ENCODE results near the gene FXR1.
A peak's percentile ranks its signal among the peaks of the same experiment; 100 is the strongest.
"Not testable (repeated sequence)": the region's sequence is repeated elsewhere in the genome, so short reads cannot be mapped to it uniquely, and the experiment has no call there.

Gene FXR1

DNA sequence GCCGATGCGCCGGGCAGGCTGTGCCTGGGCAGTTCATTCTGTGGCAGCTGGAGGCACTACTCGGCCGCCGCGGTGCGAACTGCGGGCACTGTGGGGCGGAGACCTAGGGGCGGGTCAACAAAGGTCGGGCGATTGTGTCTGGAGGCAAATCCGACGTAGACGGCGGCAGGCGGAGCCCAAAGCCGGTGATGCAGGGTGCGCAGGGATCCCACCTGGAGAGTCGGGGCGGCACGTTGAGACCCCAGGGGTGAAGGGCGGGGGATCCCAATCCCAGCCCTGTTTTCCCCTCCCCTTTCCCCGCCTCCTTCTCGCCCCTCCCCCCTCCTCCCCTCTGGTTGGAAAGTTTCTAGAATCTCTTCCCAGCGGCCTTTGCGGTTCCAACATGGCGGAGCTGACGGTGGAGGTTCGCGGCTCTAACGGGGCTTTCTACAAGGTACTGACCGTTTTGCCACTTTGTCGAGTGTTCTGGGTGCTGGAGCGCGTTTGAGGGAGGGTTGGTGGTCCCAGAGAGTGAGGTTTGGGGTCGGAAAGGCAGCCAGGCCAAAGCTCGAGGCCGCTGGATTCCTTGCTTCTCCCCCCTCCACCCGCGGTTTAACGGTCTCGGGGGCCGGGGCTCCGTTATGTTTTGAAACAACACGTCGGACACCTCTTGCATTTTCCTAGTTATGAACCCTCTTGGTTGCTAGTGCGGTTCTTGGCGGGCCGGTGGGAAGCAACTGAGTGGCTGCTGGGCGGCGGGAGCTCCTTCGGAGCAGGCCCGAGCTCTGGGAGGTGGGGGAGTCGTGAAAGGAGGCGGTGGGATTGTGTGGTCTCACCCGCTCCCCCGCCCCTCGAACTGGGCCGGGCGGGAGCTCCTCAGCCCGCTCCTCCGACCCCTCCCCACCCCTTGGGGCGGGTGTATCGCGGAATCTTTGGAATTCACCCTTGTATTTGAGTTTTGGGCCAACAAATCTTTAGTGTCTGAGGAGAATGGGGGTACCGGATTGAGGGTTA lies at the start of gene FXR1:
TSS of gene FXR1 (plus strand) at position 367 of the 993 bp plus-strand sequence. CDS start at position 383, 16 bp downstream.
- peak; percentile 90 for DNase-seq (ENCODE audit: low spot score)

DNA sequence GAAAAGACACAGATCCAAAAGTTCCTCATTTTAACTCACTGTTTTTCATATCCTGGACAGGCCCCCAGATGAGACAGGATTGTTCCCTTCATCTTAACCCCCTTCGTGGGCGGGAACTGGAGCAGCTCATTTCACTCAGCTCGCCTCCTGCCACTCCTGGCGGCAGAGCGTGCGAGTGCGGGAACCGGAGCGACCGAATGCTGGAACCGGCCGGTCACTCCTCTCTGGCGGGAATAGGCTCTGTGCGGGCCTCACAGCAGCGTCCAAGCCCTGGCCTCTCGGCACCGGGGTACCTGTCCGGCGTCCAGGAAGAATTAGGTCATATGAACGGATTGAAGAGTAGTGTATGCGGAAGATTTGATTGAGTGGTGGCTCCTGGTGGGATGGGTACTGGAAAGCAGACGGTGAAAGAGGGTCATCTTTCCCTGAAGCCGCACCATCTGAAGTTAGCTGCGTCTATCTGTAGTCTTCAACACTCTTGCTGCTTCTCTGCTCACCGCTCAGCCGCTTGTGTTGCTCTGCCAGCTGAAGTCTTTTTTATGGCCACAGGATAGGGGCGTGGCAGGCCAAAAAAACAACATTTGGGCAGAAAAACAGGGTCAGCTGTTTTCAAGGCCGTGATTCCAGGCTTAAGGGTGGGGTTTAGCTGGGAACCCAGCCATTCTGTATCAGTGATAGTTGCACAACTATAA lies 42.3 kb upstream of the FXR1 start:
- no peak for DNase-seq (ENCODE audit: low spot score)

DNA sequence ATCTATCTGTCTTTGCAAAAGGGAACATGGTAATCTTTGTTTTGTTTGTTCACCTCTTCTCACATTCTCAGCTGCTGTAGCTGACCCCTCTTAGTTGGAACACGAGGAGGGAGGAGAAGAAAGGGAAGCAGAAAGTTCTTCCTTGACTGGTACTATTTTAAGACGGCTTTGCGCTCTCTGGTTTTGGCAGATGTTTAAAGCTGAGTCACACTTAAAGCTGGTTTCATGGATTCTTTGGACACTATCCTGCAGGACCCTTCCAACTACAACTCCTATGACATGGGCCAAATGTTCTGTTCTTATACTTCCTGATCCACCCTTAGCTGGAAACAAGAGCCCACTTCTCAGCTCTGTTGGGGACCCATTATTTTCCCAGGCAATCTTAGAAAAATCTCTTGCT lies 40.6 kb upstream of the FXR1 start:
- no peak for DNase-seq (ENCODE audit: low spot score)

DNA sequence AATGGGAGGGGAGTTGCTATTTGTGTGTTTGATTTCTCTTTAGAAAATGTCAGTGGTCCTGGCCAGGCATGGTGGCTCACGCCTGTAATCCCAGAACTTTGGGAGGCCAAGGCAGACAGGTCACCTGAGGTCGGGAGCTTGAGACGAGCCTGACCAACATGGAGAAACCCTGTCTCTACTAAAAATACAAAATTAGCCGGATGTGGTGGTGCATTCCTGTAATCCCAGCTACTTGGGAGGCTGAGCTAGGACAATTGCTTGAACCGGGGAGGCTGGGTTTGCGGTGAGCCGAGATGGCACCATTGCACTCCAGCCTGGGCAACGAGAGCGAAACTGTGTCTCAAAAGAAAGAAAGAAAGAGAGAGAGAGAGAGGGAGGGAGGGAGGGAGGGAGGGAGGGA lies 40.0 kb upstream of the FXR1 start:
- not testable (repeated sequence) for DNase-seq (ENCODE audit: low spot score)

DNA sequence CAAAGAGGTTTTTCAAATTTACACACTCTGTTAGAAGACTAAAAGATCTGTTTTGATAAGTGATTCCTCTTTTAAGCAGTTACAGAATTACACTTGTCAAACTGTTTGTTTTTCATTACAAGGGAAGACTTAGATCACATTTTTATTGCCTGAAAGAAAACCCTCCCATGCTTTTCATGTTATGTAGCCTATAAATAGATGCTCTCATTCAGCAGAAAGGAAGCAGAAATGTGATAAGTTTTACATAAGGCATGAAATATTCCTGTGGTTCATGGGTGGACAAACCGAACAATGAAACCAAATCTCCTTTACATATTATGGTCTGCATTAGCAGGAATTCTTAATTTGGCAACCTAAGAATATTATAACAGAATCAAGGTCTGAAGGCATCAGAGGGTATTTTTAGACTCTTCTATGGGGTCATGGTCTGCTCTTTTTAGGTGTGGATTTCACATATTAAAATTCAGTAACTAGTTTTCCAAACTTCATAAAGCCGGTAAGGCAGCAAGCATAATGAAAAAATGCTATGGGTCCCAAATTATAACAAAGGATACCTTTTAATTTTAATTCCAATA lies 37.3 kb upstream of the FXR1 start:
- no peak for DNase-seq (ENCODE audit: low spot score)

DNA sequence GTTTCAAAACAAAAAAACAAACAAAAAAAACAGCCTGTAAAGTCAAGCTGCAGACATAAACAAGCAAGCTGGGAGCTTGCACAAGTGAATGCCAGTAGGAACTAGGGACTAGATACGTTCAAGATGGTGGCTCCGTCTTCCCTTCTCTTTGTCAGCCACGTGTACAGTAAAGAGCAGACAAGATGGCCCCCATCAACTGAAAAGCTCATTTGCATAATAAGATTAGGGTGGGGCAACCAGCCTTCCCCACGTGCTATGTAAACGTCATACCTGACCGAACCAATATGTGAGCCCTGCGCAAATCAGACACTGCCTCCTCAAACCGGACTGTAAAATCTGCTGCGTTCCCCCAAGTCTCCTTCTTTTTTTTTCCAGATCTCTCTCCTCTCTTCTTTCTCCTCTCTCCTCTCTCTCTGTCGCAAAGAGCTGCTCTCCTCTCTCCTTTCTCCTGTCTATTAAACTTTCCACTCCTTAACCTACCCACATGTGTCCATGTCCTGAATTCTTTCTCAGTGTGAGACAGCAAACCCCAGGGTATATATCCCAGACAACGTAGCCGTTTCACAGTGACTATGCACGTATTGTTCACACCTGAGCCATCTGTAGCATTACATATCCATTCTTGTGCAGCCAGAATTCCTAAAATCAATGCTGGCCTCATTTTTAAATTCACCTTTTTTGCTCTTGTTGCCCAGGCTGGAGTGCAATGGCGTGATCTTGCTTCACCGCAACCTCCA lies 31.2 kb upstream of the FXR1 start:
- DNase-seq (ENCODE audit: low spot score): no peak

DNA sequence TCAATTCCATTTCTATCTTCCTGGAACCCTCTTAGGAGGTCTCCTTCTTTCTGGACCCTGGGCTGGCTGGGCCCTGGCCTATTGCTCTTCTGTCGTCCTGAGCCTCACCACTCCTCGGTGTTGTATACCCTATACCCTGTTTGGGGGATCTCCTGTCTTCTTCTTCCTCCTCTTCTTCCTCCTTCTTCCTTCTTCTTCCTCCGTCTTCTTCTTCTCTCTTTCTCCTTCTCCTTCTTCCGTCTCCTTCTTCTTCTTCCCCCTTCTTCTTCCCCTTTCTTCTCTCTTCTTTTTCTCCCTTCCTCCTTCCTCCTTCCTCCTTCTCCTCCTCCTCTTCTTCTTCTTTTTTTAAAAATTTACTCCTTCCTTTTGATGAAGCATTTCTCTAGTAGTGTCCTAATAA lies 30.4 kb upstream of the FXR1 start:
- no peak for DNase-seq (ENCODE audit: low spot score)

DNA sequence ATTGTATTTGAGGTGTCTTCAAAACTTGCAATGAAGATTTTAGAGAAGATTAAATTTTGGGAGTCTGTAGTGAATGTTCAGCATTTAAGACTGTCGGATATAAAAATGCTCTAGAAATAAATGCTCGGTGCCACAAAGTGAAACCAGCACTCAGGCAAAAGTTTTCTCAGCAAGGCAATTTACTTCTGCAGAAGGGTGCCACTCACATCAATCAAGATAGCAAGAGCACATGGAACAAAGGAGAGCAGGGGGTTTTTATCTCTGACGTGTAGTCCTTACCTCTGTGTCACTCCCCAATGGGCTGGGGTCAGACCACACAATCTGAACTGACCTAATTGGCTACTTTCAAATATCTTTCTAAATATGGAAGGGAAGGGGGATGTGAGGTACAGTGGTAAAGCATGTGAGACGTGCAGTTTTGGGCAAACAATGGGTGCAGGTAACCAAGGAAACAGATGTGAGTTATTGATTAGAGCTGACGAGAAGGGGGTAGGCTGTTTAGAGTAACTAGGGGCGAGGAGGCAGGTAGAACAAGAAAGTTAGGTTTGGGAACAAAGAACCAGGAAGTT lies 23.4 kb upstream of the FXR1 start:
- DNase-seq (ENCODE audit: low spot score): no peak

DNA sequence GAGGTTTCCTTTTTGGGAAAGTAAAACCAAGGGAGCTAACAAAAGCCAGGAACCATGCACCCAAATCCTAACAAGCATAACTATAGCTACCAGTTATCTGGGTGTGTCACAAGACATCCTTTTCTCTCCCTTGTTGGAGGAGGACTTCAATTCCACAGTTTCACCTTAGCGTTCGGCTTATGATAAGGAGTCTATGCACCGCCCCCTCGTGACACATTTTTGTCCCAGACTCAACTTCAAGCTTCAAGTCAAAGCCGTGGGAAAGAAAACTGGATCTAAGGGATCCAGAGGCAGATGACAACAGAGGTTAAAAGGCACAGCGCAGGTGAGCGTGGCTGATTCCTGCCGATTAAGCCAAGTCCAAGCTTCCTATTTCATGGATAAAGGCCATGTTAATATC lies 13.9 kb upstream of the FXR1 start:
- DNase-seq (ENCODE audit: low spot score): no peak

DNA sequence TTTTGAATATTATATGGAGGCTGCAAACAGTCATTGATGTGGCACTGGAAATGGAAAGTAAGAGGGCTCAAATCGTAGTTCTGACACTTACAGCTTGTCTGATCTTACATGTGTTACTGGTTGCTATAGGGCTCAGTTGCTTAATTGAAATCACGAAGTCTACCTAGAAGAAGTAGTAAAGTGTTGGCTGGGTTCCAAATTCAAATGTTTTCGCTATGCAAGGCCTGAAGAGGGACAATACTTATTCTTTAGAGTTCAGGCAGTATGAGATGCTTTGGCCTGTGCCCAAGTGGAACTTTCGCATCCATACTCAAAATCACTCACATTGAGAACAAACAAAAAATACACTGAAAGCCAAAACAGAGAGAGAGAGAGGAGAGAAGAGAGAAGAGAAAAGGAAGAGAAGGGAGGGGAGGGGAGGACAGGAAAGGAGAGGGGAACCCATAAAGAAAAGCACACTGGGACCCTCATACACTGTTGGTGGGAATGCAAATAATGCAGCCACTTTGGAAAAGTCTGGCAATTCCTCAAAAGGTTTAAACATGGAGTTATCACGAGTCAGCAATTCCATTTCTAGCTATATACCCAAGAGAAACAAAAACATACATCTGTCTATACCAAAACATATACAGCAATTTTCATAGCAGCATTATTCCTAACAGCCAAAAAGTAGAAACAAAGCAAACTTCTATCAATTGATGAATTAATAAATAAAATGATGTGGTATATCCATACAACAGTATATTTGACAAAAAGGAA lies 2.9 kb upstream of the FXR1 start:
- DNase-seq (ENCODE audit: low spot score): no peak

DNA sequence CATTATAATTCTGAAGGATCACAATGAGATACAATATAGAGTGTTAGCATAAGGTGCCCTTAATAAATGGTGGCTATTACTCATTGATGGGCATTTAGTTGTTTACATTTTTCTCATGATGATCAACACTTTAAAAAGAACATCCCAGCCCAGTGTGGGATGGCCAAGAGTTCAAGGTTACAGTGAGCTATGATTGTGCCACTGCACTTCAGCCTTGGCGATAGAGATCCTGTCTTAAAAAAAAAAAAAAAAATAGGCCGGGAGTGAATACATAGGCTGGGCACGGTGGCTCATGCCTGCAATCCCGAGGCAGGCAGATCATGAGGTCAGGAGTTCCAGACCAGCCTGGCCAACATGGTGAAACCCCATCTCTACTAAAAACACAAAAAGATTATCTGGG lies 1.6 kb upstream of the FXR1 start:
- no peak for DNase-seq (ENCODE audit: low spot score)

DNA sequence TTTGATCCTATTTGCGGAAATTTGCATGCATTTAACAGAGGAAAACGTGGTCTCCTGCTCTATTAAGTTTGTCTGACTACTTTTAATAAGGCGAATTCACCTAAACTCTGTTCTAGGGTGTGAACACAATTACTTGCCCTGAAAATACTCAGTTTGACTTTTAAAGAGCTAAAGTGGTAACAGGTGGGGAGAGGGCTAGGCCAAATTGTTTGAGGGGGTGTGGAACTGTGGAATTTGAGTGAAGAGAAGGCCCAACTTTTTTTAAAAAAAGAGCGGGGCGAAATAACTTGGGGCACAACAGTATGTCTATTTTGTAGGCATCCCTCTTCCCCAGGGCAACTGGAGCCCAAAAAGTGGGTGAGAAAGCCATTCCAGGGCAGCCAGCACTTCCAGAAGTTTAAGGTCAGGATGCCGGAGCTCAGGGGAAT lies 580 bp upstream of the FXR1 start:
- DNase-seq (ENCODE audit: low spot score): no peak

DNA sequence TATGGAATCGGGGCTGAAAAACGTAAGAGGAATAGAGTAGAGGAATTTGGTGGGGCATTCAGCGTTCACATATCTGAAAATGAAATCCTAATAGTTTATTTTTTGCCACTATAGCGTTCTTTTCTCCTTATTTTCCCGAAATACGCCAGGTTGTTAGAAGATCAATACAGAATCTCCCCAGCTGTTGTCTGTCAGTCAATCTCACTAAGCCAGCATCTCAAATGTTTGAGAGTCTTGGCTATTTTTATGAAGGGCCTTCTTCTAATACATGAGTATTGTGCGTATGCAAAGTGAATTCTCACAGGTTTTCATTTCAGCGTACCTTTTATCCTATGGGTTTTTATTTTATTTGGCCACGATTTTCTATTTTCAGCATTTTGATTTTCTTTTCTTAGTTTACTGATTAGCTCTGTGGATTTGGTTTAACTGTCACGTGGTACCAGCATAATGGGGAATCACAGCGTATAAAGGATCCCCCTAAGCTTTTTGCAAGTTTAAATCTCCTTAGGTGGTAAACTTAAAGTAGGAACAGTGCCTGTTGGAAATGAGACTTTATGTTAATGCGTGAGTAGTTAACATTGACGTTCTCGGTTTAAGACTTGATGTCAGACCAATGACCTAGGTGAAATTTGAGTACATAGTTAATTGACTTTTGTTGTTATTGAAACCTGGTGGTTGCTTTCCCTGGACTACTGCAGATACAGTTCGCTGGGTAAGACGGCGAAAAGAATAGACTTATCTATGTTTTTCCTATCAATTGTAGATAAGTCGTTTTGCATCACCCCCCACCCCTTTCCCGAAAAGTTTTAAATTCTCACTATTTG lies 1.3 kb downstream of the FXR1 start:
- DNase-seq (ENCODE audit: low spot score): no peak

DNA sequence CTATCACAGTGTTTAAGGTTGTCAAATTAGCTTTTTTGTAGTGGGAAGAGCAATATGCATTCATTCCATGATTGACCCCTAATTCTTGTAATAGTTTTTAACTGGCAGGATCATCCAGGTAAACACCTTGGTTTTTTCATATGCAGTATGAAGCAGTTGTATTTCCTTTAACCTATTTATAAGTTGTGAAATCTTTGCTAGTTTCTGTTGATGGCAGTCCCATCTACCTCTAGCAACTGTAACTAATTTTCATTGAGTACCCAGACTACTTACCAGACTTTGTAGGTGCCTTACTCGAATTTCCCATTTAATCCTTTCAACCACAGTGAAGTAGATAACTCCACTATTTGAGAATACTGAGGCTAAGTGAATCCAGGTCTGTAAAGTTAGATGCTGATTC lies 6.1 kb downstream of the FXR1 start:
- DNase-seq (ENCODE audit: low spot score): no peak

DNA sequence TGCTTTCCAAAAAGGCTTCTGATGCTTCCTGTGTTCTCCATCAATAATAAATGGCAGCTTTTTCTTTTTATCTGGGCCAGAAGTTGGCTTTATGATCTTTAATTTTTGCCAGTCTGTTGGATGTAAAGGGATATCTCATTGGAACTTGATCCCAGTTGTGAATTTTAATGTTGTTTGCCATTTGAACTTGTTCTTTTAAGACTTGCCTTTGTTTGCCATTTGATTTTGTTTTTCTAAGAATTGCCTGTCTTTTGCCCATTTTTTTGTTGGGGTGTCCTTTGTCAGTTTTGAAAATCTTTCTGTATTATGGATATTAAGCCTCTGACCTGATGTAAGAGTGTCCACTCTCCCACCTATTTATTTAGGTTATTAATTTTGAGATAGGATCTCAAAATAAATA lies 9.8 kb downstream of the FXR1 start:
- DNase-seq (ENCODE audit: low spot score): no peak

DNA sequence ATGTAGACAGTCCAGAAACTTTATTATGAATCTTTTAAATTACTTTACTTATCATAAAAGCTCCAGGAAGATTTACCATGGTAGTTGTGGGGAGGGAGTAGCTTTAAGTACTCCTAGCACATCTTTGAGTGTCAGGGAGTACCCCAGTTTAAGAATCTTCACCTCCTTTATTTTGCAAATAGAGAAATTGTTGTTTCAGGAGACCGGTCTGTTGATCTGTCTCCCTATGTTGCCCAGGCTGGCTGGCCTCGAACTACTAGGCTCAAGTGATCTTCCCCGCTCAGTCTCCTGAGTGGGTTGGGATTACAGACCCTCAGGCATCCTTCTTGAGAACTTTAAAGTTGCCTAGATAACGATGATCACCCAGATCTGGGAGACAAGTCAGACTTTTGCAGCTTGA lies 11.1 kb downstream of the FXR1 start:
- DNase-seq (ENCODE audit: low spot score): no peak

DNA sequence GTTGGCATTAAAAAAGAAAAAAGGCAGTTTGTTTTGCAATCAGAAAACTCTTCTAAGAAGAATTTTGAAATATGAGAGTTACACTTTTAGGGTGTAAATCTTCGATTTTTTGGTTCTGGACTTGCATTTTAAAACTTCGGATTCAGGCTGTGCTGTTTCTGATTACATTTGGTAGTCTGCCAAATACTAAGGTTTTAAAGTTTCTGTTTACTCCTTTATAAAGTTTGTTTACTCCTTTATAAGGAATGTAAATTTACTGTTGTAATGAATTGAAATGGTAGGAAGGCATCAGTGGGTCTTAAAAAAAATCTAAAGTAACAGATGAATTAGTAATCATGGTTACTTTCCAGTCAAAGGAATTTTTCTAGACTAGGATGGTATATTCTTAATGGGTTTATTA lies 14.1 kb downstream of the FXR1 start:
- no peak for DNase-seq (ENCODE audit: low spot score)

DNA sequence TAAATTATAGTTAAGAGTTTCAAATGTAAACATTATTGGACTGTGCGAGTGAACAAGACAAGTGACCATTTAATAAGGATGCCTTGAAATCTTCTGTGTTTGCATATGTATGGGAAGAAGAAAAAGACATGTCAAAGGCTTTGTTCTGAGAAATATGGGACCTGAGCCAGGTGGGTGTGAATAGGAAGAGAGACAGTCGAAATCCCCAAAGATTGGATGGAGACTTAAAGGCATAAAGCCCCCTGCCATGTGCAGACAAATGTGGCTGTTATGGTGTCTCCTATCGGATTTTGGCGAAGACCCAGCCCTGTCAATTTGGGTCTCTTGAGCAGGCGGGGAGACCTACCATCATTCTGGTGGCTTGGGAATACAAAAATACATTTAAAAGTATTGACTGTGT lies 16.9 kb downstream of the FXR1 start:
- no peak for DNase-seq (ENCODE audit: low spot score)

DNA sequence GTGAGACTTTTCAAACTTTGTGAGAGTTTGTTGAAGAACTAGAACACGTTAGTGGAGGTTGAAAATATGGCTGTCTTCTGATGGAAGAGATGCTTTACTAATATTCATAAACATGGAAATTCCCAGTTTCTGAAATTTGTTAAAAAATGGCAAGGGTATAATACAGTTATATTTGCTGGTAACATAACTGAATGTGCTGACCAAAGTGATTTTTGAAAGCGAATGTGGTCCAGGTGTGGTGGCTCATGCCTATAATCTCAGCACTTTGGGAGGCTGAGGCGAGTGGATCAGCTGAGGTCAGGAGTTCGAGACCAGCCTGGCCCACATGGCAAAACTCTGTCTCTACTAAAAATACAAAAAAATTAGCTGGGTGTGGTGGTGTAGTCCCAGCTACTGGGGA lies 18.1 kb downstream of the FXR1 start:
- no peak for DNase-seq (ENCODE audit: low spot score)

DNA sequence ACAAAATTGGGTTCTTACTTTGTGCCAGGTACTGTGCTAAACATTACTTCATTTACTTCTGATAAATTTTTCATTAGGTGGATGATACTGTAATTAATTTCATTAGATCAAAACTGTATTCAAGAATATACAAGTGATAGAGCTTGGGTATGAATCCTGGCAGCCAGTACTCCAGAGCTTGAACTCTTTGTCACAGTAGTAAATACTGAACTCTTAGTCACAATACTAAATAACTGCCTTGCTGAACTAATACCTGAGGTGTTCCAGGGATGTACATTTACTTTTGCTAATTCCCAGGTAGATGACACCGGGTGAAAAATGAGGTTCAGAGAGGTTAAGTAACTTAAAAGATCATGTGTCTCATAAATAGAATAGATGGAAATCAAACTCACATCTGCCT lies 20.3 kb downstream of the FXR1 start:
- no peak for DNase-seq (ENCODE audit: low spot score)
